Heart right ventricle (tissue), 16 donors: ENCODE measurements around the gene MACROD2. TPM values are rescaled to one million over a fixed set of nuclear protein-coding genes. Genes with fewer than 3 reads are reported as not detected.

Experiments
- ATAC-seq, 8 donors: fragments of 200-7000 bp; cut with Tn5 transposase; one replicate each; pipeline ENCODE4 v1.9.1; 2020; ENCODE audit warnings: mild to moderate bottlenecking in 8 of 8, moderate library complexity in 8 of 8, moderate number of reproducible peaks in 1 of 8
- DNase-seq, 2 donors: peaks; one replicate each; pipeline ENCODE4 v3.0.0-alpha.2; 2020
- H3K27ac ChIP-seq, 10 donors: fragments of 200-600 bp; sonication (generic) in 2 of 10; one replicate each; pipeline versions ENCODE4 v1.5.0 to v1.8.0; 2020 to 2022; ENCODE audit warnings: mild to moderate bottlenecking in 3 of 10
- H3K27me3 ChIP-seq, 7 donors: fragments of 200-600 bp; one replicate each; pipeline ENCODE4 v1.8.0; 2021 to 2022; ENCODE audit warnings: mild to moderate bottlenecking in 2 of 7
- H3K36me3 ChIP-seq, 9 donors: fragments of 200-600 bp; sonication (generic) in 1 of 9; one replicate each; pipeline versions ENCODE4 v1.5.0 to v1.8.0; 2020 to 2022; ENCODE audit warnings: mild to moderate bottlenecking in 2 of 9
- H3K4me1 ChIP-seq, 9 donors: fragments of 200-600 bp; sonication (generic) in 1 of 9; one replicate each; pipeline versions ENCODE4 v1.5.0 to v1.8.0; 2020 to 2022; ENCODE audit warnings: mild to moderate bottlenecking in 4 of 9
- H3K4me3 ChIP-seq, 10 donors: fragments of 200-600 bp; sonication (generic) in 2 of 10; one replicate each; pipeline versions ENCODE4 v1.5.0 to v1.8.0; 2020 to 2022; ENCODE audit warnings: mild to moderate bottlenecking in 7 of 10, moderate library complexity in 2 of 10
- H3K9me3 ChIP-seq, 11 donors: fragments of 200-600 bp in 10 of 11; sonication (generic) in 2 of 11; one replicate each; pipeline versions ENCODE4 v1.5.0 to v1.8.0; 2013 to 2022; ENCODE audit warnings: mild to moderate bottlenecking in 2 of 11, control low read depth in 1 of 11, moderate library complexity in 1 of 11
- WGBS, 2 donors: extraction: QIAGEN DNeasy Blood & Tissue Kit; methylation state at CpG; one replicate each; pipeline ENCODE4 v1.1.7; 2013; ENCODE audit warnings: inconsistent platforms in 1 of 2; 5-methylcytosine and 5-hydroxymethylcytosine counted together
- intact Hi-C, 10 donors: fragments of 100-400 bp; cut with DNase I; formaldehyde crosslinking; loops; one replicate each; pipeline versions ENCODE4 v1.11.1 to v1.14.2; 2022
- polyA plus RNA-seq, 2 donors: library from polyadenylated mRNA; stranded (reverse); fragments of 200-250 nt; gene quantifications; one replicate each; pipeline ENCODE4 v1.2.3, GENCODE V29; 2013
- total RNA-seq, 10 donors: library from RNA; stranded (reverse); fragmentation: NEBNext Ultra II Directional in 3 of 10; extraction: Animal tissue kit (Norgen Biotek cat#: 25700) in 3 of 10; gene quantifications; one replicate each; pipeline versions ENCODE4 v1.2.1 to v1.2.4, GENCODE V29; 2021 to 2023
- TF ChIP-seq, protein P1 (sequence below), 9 donors: fragments of 200-600 bp; sonication (generic) in 2 of 9; IDR thresholded peaks; one replicate each; pipeline versions ENCODE4 v1.5.0 to v1.8.0; 2021 to 2022; ENCODE audit warnings: antibody characterized with exemption in 9 of 9, mild to moderate bottlenecking in 5 of 9, moderate library complexity in 1 of 9
- donor health status: Arrhythmogenic right ventricular cardiomyopathy.
- donor health status: ischemic (EF 13 %, LVEDD 7.1; RV severe dilation, severe dysfunction).
- donor health status: healthy with polysubstance abuse.
- donor health status: DM: no; HTN: yes; CAD: no.
- donor health status: DM: no; HTN: no; CAD: no.
- donor health status: ischemic (EF 25% LVEDD 6.9; RV normal size, moderate dysfunction).
- donor health status: ischemic (EF 25% LVEDD 5.7; RV mildly dilated, moderate dysfunction).
- donor health status: healthy.
- donor health status: DM: yes; HTN: yes; CAD: no.
- donor health status: Ischemic cardiomyopathy.
- donor health status: ischemic (EF 35%, LVEDD 5.7; RV mildly dilated, moderate dysfunction).
- donor health status: nonischemic (EF 11% LVEDD 7.7; RV severe dilation, severe dysfunction).
- donor health status: DM: yes; HTN: yes; CAD: no.
- donor health status: PGD.
- donor health status: ischemic (EF 29% LVEDD 5.4; RV normal size, mild dysfunction).
- donor health status: nonischemic (EF 23%, LVEDD 6.1; RV moderate dilation, normal function).

MACROD2 gene
- total and polyA plus RNA-seq, 12 donors, result 0.28 to 6.4 (median 4.1) TPM

DNA sequence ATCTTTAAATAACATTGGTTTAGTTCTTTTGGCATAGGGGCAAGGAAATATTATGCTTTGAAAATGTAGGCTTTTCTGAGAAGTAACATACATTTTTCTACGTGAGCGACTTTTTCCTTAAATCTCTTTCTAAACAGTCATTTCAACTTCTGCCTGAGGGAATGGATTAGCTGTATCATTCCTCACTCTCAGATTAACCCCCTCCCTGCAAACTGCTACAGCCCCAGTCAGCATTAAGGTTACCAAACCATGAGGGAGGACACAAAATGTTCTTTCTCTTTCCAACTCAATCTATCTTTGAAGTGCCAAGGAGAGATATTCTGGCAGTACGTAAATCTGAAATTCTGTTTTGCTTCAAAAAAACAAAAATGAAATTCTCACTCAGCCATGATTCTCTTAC, 573.4 kb downstream of the MACROD2 start:
- H3K27ac ChIP-seq, result no peak overlapping the region
- 74 to 78% methylated on average over 3 of the region's 3 CpGs for WGBS, 2 donors
- no peaks in the 10 kb centered on the region for H3K27me3 ChIP-seq
- intact Hi-C loops, result no loop called here
- DNase-seq, result no peak
- no peak for ATAC-seq
- no peak overlapping the region for H3K4me3 ChIP-seq
- H3K9me3 ChIP-seq, result peaks cover 0 to 26% (median 4%) of the 10 kb centered on the region in 11 donors
- no peaks in the 10 kb centered on the region for H3K36me3 ChIP-seq
- no peaks in the 10 kb centered on the region for H3K4me1 ChIP-seq
- TF ChIP-seq, protein P1, sequence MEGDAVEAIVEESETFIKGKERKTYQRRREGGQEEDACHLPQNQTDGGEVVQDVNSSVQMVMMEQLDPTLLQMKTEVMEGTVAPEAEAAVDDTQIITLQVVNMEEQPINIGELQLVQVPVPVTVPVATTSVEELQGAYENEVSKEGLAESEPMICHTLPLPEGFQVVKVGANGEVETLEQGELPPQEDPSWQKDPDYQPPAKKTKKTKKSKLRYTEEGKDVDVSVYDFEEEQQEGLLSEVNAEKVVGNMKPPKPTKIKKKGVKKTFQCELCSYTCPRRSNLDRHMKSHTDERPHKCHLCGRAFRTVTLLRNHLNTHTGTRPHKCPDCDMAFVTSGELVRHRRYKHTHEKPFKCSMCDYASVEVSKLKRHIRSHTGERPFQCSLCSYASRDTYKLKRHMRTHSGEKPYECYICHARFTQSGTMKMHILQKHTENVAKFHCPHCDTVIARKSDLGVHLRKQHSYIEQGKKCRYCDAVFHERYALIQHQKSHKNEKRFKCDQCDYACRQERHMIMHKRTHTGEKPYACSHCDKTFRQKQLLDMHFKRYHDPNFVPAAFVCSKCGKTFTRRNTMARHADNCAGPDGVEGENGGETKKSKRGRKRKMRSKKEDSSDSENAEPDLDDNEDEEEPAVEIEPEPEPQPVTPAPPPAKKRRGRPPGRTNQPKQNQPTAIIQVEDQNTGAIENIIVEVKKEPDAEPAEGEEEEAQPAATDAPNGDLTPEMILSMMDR (IDR thresholded peaks at IDR 0.05), result no peak

DNA sequence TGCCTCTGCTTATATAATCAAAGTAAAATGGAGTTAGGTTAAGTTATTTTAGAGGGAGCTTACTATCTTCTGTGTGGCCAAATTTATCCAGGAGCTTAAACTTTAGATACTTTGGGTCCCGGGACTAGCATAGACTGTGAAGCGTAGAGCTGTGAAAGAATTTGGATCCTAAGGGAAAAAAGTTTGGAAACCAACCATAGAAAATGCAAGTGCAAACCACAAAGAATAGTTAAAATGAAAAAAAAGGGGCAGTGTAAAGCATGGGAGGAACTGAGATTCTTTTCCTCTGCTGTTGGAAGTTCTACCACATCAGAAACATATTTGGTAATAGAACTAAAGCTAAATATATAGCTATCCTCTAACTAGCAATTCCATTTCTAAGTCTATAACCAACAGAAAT, 574.3 kb downstream of the MACROD2 start:
- TF ChIP-seq, protein P1 (IDR thresholded peaks at IDR 0.05), result no peak
- Histone ChIP-seq H3K4me3 (no peak overlapping the region), H3K27ac (no peak overlapping the region), H3K27me3 (no peaks in the 10 kb centered on the region), H3K4me1 (no peaks in the 10 kb centered on the region), H3K36me3 (no peaks in the 10 kb centered on the region), H3K9me3 (peaks cover 0 to 22% (median 0%) of the 10 kb centered on the region in 11 donors)
- 72 to 87% methylated on average over 2 of the region's 2 CpGs for WGBS, 2 donors
- ATAC-seq (no peak), DNase-seq (no peak)
- intact Hi-C loops, result no loop called here

DNA sequence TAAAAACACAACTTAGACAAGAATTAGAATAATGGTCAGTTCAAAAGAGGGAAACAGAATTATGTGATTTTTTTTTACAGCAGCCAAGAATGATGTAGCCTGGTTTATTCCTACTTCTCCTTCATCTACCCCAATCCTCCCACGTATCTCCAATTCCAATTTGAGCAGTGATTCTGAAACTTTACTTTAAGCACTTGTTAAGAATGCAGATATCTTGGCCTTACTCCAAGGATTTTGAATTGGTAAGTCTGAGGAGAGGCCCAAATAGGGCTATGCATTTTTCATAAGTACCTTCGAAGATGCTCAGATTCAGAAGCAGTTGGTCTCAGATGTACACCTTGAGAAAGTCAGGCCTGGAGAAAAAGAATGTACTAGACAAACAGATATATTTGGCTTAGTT, 575.5 kb downstream of the MACROD2 start:
- H3K27me3 ChIP-seq, result no peaks in the 10 kb centered on the region
- intact Hi-C loops, result no loop called here
- no peaks in the 10 kb centered on the region for H3K4me1 ChIP-seq
- 52 to 53% methylated on average over 2 of the region's 2 CpGs for WGBS, 2 donors
- no peaks in the 10 kb centered on the region for H3K36me3 ChIP-seq
- H3K4me3 ChIP-seq, result no peak overlapping the region
- H3K27ac ChIP-seq, result no peak overlapping the region
- ATAC-seq (no peak), DNase-seq (no peak)
- TF ChIP-seq, protein P1 (IDR thresholded peaks at IDR 0.05), result no peak
- H3K9me3 ChIP-seq, result peaks cover 0 to 14% (median 0%) of the 10 kb centered on the region in 11 donors

DNA sequence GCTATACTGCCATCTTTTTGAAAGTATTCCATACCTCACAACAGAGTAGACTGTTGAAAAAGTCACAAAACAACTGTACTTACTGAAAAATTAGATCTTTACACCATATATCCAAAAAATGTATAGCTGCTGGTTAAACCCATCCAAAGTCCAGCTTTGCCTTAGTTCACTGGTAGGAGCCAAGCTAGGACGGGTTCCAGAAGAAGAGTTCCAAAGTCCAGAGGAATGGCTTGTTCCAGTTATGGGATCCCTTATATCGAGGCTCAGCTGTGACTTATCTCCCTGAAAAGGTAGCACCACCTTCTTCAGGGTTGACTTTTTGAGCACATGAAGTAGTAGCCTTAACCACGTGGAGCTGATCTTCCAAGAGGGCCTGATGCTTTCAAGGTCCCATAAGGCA, 578.4 kb downstream of the MACROD2 start:
- H3K9me3 ChIP-seq, result peaks cover 0 to 6% (median 0%) of the 10 kb centered on the region in 11 donors
- no peaks in the 10 kb centered on the region for H3K36me3 ChIP-seq
- 74 to 79% methylated on average over 3 of the region's 3 CpGs for WGBS, 2 donors
- intact Hi-C loops, result no loop called here
- H3K4me3 ChIP-seq, result no peak overlapping the region
- ATAC-seq, result no peak
- TF ChIP-seq, protein P1 (IDR thresholded peaks at IDR 0.05), result no peak
- H3K27me3 ChIP-seq, result no peaks in the 10 kb centered on the region
- no peak overlapping the region for H3K27ac ChIP-seq
- DNase-seq, result no peak
- H3K4me1 ChIP-seq, result no peaks in the 10 kb centered on the region
